ENCODE results near the gene TERT.

TERT gene

GRCh38 chr5:1295650-1296037 is 776 bp upstream of the TERT start:
- Histone ChIP-seq H3K4me3 (ENCODE audit: low read depth, low read length) (no peak overlapping the region), H3K36me3 (ENCODE audit: control insufficient read depth in 2 of 2, insufficient read depth in 1 of 2, low read length in 2 of 2) (no peaks in the 10 kb centered on the region), H3K9me3 (ENCODE audit: control insufficient read depth, insufficient read depth, low read depth, low read length) (no peaks in the 10 kb centered on the region), H3K4me1 (ENCODE audit: control insufficient read depth, insufficient read depth, low read length) (peaks cover 6% of the 10 kb centered on the region; the same call in 1 of the 2 replicates), H3K27ac (ENCODE audit: extremely low read depth, low read depth, low read length) (no peak overlapping the region)
- ChIA-PET CTCF (interaction anchor here (0.6 kb wide), 1 partner anchor 356 kb away, joined by 3 read pairs; no protein-coding TSS in a partner anchor), POLR2A (interaction anchor here (0.6 kb wide), 1 partner anchor 170 kb away, joined by 3 read pairs; no protein-coding TSS in a partner anchor)
- TF ChIP-seq ZNF544 (tag by site-specific recombination; IDR thresholded peaks at IDR 0.05) (no peak), ZNF391 (tag by site-specific recombination; IDR thresholded peaks at IDR 0.05; ENCODE audit: borderline replicate concordance, low read depth) (no peak), CTCF (tag by site-specific recombination; IDR thresholded peaks at IDR 0.05) (no peak), ZNF18 (tag by site-specific recombination; IDR thresholded peaks at IDR 0.05) (no peak), ZBTB48 (tag by site-specific recombination; IDR thresholded peaks at IDR 0.05) (no peak), ZNF791 (tag by site-specific recombination; IDR thresholded peaks at IDR 0.05) (no peak)

- H3K4me3 ChIP-seq (ENCODE audit: low read depth, low read length) = no peak overlapping the region
- TF ChIP-seq ATF2 (tag by site-specific recombination; IDR thresholded peaks at IDR 0.05; ENCODE audit: low read depth) (no peak), ZNF248 (tag by site-specific recombination; IDR thresholded peaks at IDR 0.05) (no peak), SCRT1 (tag by site-specific recombination; IDR thresholded peaks at IDR 0.05; ENCODE audit: borderline replicate concordance) (no peak), ZIC2 (tag by site-specific recombination; IDR thresholded peaks at IDR 0.05) (peak; percentile 52; the same call in 1 of the 2 replicates), ZNF571 (tag by site-specific recombination; IDR thresholded peaks at IDR 0.05) (no peak), ZFHX2 (tag by site-specific recombination; conservative IDR thresholded peaks at IDR 0.05) (no peak), KLF9 (tag by site-specific recombination; IDR thresholded peaks at IDR 0.05; ENCODE audit: low read depth) (no peak), BCL11B (tag by site-specific recombination; IDR thresholded peaks at IDR 0.05; ENCODE audit: low read depth) (no peak), ZNF214 (tag by site-specific recombination; IDR thresholded peaks at IDR 0.05; ENCODE audit: borderline replicate concordance) (no peak)
- peaks cover 6% of the 10 kb centered on the region; the same call in 1 of the 2 replicates for H3K4me1 ChIP-seq (ENCODE audit: control insufficient read depth, insufficient read depth, low read length)
- CTCF ChIA-PET = no interaction called here
- POLR2A ChIA-PET = no interaction called here
- no peaks in the 10 kb centered on the region for H3K9me3 ChIP-seq (ENCODE audit: control insufficient read depth, insufficient read depth, low read depth, low read length)
- H3K36me3 ChIP-seq (ENCODE audit: control insufficient read depth in 2 of 2, insufficient read depth in 1 of 2, low read length in 2 of 2) = no peaks in the 10 kb centered on the region
- no peak overlapping the region for H3K27ac ChIP-seq (ENCODE audit: extremely low read depth, low read depth, low read length)
These were observed 548 bp downstream of the TERT start for GRCh38 chr5:1294206-1294834.

- Histone ChIP-seq H3K36me3 (ENCODE audit: control insufficient read depth in 2 of 2, insufficient read depth in 1 of 2, low read length in 2 of 2) (no peaks in the 10 kb centered on the region), H3K4me1 (ENCODE audit: control insufficient read depth, insufficient read depth, low read length) (peaks cover 6% of the 10 kb centered on the region; the same call in 1 of the 2 replicates), H3K9me3 (ENCODE audit: control insufficient read depth, insufficient read depth, low read depth, low read length) (no peaks in the 10 kb centered on the region), H3K4me3 (ENCODE audit: low read depth, low read length) (no peak overlapping the region), H3K27ac (ENCODE audit: extremely low read depth, low read depth, low read length) (no peak overlapping the region)
- POLR2A ChIA-PET = no interaction called here
- CTCF ChIA-PET = no interaction called here
- TF ChIP-seq ZNF16 (tag by site-specific recombination; IDR thresholded peaks at IDR 0.05; ENCODE audit: low read depth) (no peak), ZNF558 (tag by site-specific recombination; IDR thresholded peaks at IDR 0.05) (no peak), ZNF623 (tag by site-specific recombination; IDR thresholded peaks at IDR 0.05) (no peak), HOXD13 (CRISPR knock-in tag; IDR thresholded peaks at IDR 0.05; ENCODE audit: borderline replicate concordance) (no peak), ZNF561 (tag by site-specific recombination; IDR thresholded peaks at IDR 0.05; ENCODE audit: borderline replicate concordance) (no peak), ZNF544 (tag by site-specific recombination; IDR thresholded peaks at IDR 0.05) (no peak), ZNF843 (tag by site-specific recombination; IDR thresholded peaks at IDR 0.05) (no peak), OSR2 (tag by site-specific recombination; IDR thresholded peaks at IDR 0.05) (no peak), ZNF776 (tag by site-specific recombination; IDR thresholded peaks at IDR 0.05; ENCODE audit: borderline replicate concordance) (no peak), ZNF37A (tag by site-specific recombination; IDR thresholded peaks at IDR 0.05) (no peak), ATF2 (tag by site-specific recombination; IDR thresholded peaks at IDR 0.05; ENCODE audit: low read depth) (no peak)
These were observed 1.3 kb downstream of the TERT start for GRCh38 chr5:1293416-1294205.
